ENCODE data around the gene IGF1R.

The IGF1R gene

GRCh38 chr15:98980899-98981228 lies 332.5 kb downstream of the IGF1R start:
- TF ChIP-seq CTCF (IDR thresholded peaks at IDR 0.05; ENCODE audit: low read depth, low read length): no peak
- no peak for DNase-seq (ENCODE audit: low read depth in 2 of 2)
- no peak overlapping the region for H3K4me3 ChIP-seq (replicated peaks in 1 of 2; ENCODE audit: low read depth in 2 of 2, low read length in 2 of 2)

GRCh38 chr15:98981851-98982722 lies 333.7 kb downstream of the IGF1R start:
- no peak overlapping the region for H3K4me3 ChIP-seq (replicated peaks in 1 of 2; ENCODE audit: low read depth in 2 of 2, low read length in 2 of 2)
- DNase-seq (ENCODE audit: low read depth in 2 of 2): peak in 1 of 2 donors; percentile 36
- TF ChIP-seq CTCF (IDR thresholded peaks at IDR 0.05; ENCODE audit: low read depth, low read length): no peak

- H3K4me3 ChIP-seq (replicated peaks in 1 of 2; ENCODE audit: low read depth in 2 of 2, low read length in 2 of 2): no peak overlapping the region
- peak; percentile 70 to 85 for DNase-seq (ENCODE audit: low read depth in 2 of 2)
- no peak for TF ChIP-seq CTCF (IDR thresholded peaks at IDR 0.05; ENCODE audit: low read depth, low read length)
Measured at GRCh38 chr15:98983334-98983733, 335.0 kb downstream of the IGF1R start.

- no peak for DNase-seq (ENCODE audit: low read depth in 2 of 2)
- H3K4me3 ChIP-seq (replicated peaks in 1 of 2; ENCODE audit: low read depth in 2 of 2, low read length in 2 of 2): no peak overlapping the region
- no peak for TF ChIP-seq CTCF (IDR thresholded peaks at IDR 0.05; ENCODE audit: low read depth, low read length)
Measured at GRCh38 chr15:98986281-98986680, 337.9 kb downstream of the IGF1R start.

- TF ChIP-seq CTCF (IDR thresholded peaks at IDR 0.05; ENCODE audit: low read depth, low read length): no peak
- DNase-seq (ENCODE audit: low read depth in 2 of 2): no peak
Measured at GRCh38 chr15:98994892-98995291, 346.6 kb downstream of the IGF1R start.

GRCh38 chr15:98996169-98996568 lies 347.8 kb downstream of the IGF1R start:
- no peak overlapping the region for H3K4me3 ChIP-seq (replicated peaks in 1 of 2; ENCODE audit: low read depth in 2 of 2, low read length in 2 of 2)
- DNase-seq (ENCODE audit: low read depth in 2 of 2): no peak
- no peak for TF ChIP-seq CTCF (IDR thresholded peaks at IDR 0.05; ENCODE audit: low read depth, low read length)

More at GRCh38 chr15:98994892-98995291, 346.6 kb downstream of the IGF1R start:
- no peak overlapping the region for H3K4me3 ChIP-seq (replicated peaks in 1 of 2; ENCODE audit: low read depth in 2 of 2, low read length in 2 of 2)
